ENCODE data around the gene ECSIT. TPM values are rescaled to one million over a fixed set of nuclear protein-coding genes. Genes with fewer than 3 reads are reported as not detected.
"Not testable (repeated sequence)": the region's sequence is repeated elsewhere in the genome, so short reads cannot be mapped to it uniquely, and the experiment has no call there.

The ECSIT gene
- total and polyA plus RNA-seq, 12 donors, result 28.7 to 122 (median 67.0) TPM

DNA sequence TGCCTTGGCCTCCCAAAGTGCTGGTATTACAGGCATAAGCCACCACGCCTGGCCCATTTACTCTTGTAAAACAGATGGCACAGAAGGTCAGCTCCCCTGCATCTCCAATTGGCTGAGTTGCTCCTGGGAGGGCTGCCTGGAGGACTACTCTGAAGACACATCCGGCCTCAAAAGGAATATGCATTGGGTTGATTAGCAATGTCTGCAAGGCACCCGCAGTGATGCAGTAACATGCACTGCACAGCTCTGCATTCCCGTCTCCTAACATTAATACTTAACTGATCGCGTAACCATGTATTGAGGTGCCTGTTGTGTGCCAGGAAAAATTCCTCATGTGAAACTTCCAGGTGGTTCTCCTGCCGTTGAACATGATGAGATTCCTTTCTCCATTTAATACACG, 53.1 kb downstream of the ECSIT start:
- intact Hi-C loops (cut with DNase I), result no loop called here
- Histone ChIP-seq H3K36me3 (replicated peaks in 1 of 2) (no peaks in the 10 kb centered on the region), H3K4me1 (replicated peaks in 1 of 2) (peaks cover 8 to 13% of the 10 kb centered on the region in 2 donors), H3K4me3 (no peak overlapping the region), H3K27me3 (peaks cover 9% of the 10 kb centered on the region), H3K9me3 (replicated peaks in 1 of 3) (no peaks in the 10 kb centered on the region), H3K27ac (no peak overlapping the region)
- 82 to 84% (median 83%) methylated on average over 8 of the region's 8 CpGs for WGBS, 4 donors
- no peak for TF ChIP-seq POLR2A (IDR thresholded peaks at IDR 0.05)
- TF ChIP-seq, protein P1, sequence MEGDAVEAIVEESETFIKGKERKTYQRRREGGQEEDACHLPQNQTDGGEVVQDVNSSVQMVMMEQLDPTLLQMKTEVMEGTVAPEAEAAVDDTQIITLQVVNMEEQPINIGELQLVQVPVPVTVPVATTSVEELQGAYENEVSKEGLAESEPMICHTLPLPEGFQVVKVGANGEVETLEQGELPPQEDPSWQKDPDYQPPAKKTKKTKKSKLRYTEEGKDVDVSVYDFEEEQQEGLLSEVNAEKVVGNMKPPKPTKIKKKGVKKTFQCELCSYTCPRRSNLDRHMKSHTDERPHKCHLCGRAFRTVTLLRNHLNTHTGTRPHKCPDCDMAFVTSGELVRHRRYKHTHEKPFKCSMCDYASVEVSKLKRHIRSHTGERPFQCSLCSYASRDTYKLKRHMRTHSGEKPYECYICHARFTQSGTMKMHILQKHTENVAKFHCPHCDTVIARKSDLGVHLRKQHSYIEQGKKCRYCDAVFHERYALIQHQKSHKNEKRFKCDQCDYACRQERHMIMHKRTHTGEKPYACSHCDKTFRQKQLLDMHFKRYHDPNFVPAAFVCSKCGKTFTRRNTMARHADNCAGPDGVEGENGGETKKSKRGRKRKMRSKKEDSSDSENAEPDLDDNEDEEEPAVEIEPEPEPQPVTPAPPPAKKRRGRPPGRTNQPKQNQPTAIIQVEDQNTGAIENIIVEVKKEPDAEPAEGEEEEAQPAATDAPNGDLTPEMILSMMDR (IDR thresholded peaks at IDR 0.05), result no peak
- no peak for DNase-seq

DNA sequence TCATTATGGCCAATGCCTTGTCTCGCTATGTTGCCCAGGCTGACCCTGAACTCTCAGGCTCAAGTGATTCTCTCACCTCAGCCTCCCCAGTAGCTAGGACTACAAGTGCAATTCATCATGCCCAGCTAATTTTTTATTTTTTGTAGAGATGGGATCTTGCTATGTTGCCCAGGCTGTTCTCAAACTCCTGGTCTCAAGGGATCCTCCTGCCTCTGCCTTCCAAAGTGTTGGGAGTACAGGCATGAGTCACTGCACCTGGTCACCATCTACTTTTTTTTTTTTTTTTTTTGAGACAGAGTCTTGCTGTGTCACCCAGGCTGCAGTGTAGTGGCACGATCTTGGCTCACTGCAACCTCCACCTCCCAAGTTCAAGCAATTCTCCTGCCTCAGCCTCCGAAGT, 53.6 kb downstream of the ECSIT start:
- DNase-seq; H3K4me3 ChIP-seq; H3K9me3 ChIP-seq (replicated peaks in 1 of 3); H3K27ac ChIP-seq; intact Hi-C loops (cut with DNase I); H3K27me3 ChIP-seq; H3K36me3 ChIP-seq (replicated peaks in 1 of 2): not testable (repeated sequence)
- peaks cover 8 to 13% of the 10 kb centered on the region in 2 donors for H3K4me1 ChIP-seq (replicated peaks in 1 of 2)
- 77 to 91% (median 89%) methylated on average over 3 of the region's 3 CpGs for WGBS, 4 donors

DNA sequence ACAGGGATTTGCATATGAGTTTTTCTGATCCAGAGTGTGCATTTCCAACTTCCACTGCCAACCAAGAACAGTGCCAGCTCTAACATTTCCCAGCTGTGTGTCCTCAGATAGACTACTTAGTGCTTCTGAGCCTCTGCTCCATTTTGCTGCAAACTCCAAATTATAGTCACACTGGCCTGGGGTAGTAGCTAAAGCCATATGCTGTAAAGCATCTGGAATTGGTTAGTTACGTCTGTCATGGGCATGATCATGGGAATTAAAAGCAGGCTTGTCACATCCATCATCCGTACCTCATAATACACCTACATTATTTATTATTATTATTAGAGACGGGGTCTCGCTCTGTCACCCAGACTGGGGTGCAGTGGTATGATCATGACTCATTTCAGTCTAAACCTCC, 55.2 kb downstream of the ECSIT start:
- H3K27ac ChIP-seq, result no peak overlapping the region
- WGBS, 4 donors, result 65 to 87% (median 80%) methylated on average over 4 of the region's 4 CpGs
- no peaks in the 10 kb centered on the region for H3K27me3 ChIP-seq
- no peak for TF ChIP-seq POLR2A (IDR thresholded peaks at IDR 0.05)
- TF ChIP-seq, protein P1 (IDR thresholded peaks at IDR 0.05), result no peak
- H3K36me3 ChIP-seq (replicated peaks in 1 of 2), result no peaks in the 10 kb centered on the region
- no peak overlapping the region for H3K4me3 ChIP-seq
- intact Hi-C loops (cut with DNase I), result no loop called here
- no peaks in the 10 kb centered on the region for H3K4me1 ChIP-seq (replicated peaks in 1 of 2)
- H3K9me3 ChIP-seq (replicated peaks in 1 of 3), result no peaks in the 10 kb centered on the region
- no peak for DNase-seq

- H3K36me3 ChIP-seq (replicated peaks in 1 of 2); H3K27ac ChIP-seq; intact Hi-C loops (cut with DNase I); DNase-seq; H3K4me3 ChIP-seq; H3K9me3 ChIP-seq (replicated peaks in 1 of 3); H3K4me1 ChIP-seq (replicated peaks in 1 of 2); H3K27me3 ChIP-seq: not testable (repeated sequence)
- 60 to 74% (median 72%) methylated on average over 8 of the region's 8 CpGs for WGBS, 4 donors
Measured at GRCh38 chr19:11468266-11468845, 60.6 kb downstream of the ECSIT start.

DNA sequence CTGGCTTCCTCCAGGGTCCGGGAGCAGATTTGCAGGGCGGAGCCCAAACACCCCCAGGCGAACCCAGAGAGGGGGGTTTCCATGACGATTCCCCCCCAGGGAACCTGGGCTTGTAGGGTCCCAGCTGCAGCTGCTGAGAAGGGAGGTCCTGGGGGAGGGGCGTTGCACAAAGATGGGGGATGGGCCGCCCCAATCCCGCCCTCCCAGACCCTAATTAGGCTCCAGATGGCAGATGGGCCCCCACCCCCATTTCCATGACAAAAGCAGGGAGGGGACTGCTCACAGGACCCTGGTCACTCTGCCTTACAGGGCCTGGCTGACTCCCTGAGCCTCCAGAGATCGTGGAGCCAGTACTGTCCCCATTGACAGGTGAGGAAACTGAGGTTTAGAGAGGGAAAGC, 63.3 kb downstream of the ECSIT start:
- no peaks in the 10 kb centered on the region for H3K9me3 ChIP-seq (replicated peaks in 1 of 3)
- no peaks in the 10 kb centered on the region for H3K4me1 ChIP-seq (replicated peaks in 1 of 2)
- H3K36me3 ChIP-seq (replicated peaks in 1 of 2), result no peaks in the 10 kb centered on the region
- DNase-seq, result no peak
- no peak overlapping the region for H3K4me3 ChIP-seq
- no peaks in the 10 kb centered on the region for H3K27me3 ChIP-seq
- no peak for TF ChIP-seq POLR2A (IDR thresholded peaks at IDR 0.05)
- TF ChIP-seq, protein P1 (IDR thresholded peaks at IDR 0.05), result no peak
- no peak overlapping the region for H3K27ac ChIP-seq
- intact Hi-C loops (cut with DNase I), result no loop called here
- WGBS, 4 donors, result 29 to 40% (median 33%) methylated on average over 4 to 8 of the region's 8 CpGs

Data from adrenal gland (tissue), 12 donors.